Adrenal gland (tissue), 12 donors: ENCODE measurements around the gene RAP1GAP. TPM values are rescaled to one million over a fixed set of nuclear protein-coding genes. Genes with fewer than 3 reads are reported as not detected.

Source experiments
- DNase-seq, 7 donors: peaks; one replicate each; pipeline ENCODE4 v3.0.0-alpha.2; 2019 to 2020
- H3K27ac ChIP-seq, 5 donors: fragments of 200-600 bp; sonication (generic) in 4 of 5; 1 replicate in 3 of 5; 2 replicates in 2 of 5; pipeline versions ENCODE4 v1.5.1 to v1.8.0; 2016 to 2020; ENCODE audit warnings: mild to moderate bottlenecking in 1 of 5
- H3K27me3 ChIP-seq: fragments of 200-600 bp; 2 replicates; pipeline ENCODE4 v1.8.0; 2021
- H3K36me3 ChIP-seq, 2 donors: fragments of 200-600 bp; replicated peaks in 1 of 2; 1 replicate in 1 of 2; 2 replicates in 1 of 2; pipeline versions ENCODE4 v1.5.1 to v1.8.0; 2018 to 2022
- H3K4me1 ChIP-seq, 2 donors: fragments of 200-600 bp; replicated peaks in 1 of 2; 1 replicate in 1 of 2; 2 replicates in 1 of 2; pipeline versions ENCODE4 v1.5.1 to v1.8.0; 2018 to 2021
- H3K4me3 ChIP-seq, 4 donors: fragments of 200-600 bp; sonication (generic) in 3 of 4; one replicate each; pipeline ENCODE4 v1.5.1; 2016 to 2018
- H3K9me3 ChIP-seq, 3 donors: fragments of 200-600 bp; sonication (generic) in 1 of 3; replicated peaks in 1 of 3; 1 replicate in 2 of 3; 2 replicates in 1 of 3; pipeline versions ENCODE4 v1.5.1 to v1.8.0; 2016 to 2021
- POLR2A ChIP-seq, 2 donors: fragments of 450-650 bp; IDR thresholded peaks; one replicate each; pipeline ENCODE4 v1.6.1; 2017; ENCODE audit warnings: antibody characterized with exemption in 2 of 2, mild to moderate bottlenecking in 2 of 2, moderate library complexity in 1 of 2
- WGBS, 4 donors: extraction: QIAGEN DNeasy Blood & Tissue Kit in 2 of 4; methylation state at CpG; one replicate each; pipeline versions ENCODE4 v1.1.5 to v1.1.7; 2013 to 2017; 5-methylcytosine and 5-hydroxymethylcytosine counted together
- intact Hi-C, 2 donors: fragments of 100-400 bp; cut with DNase I; formaldehyde crosslinking; loops; one replicate each; pipeline versions ENCODE4 v1.14.1 to v1.15.0; 2022 to 2023
- polyA plus RNA-seq, 3 donors: library from polyadenylated mRNA; stranded (reverse); fragments of 200-250 nt in 2 of 3; fragments of 350-450 nt in 1 of 3; fragmentation: Illumina TruSeq in 1 of 3; extraction: RNeasy Lipid Tissue Mini Kit (QIAGEN cat#74804) in 1 of 3; gene quantifications; one replicate each; pipeline ENCODE4 v1.2.3, GENCODE V29; 2013 to 2014
- total RNA-seq, 9 donors: library from RNA; depleted of rRNA in 4 of 9; stranded (reverse); fragments of >200 nt in 4 of 9; fragments of 120-200 nt in 1 of 9; fragmentation: NEBNext Ultra II Directional in 1 of 9; extraction: Animal tissue kit (Norgen Biotek cat#: 25700) in 1 of 9; gene quantifications; one replicate each; pipeline versions ENCODE4 v1.1.0 to v1.2.4, GENCODE V29; 2013 to 2023
- TF ChIP-seq, protein P1 (sequence below), 6 experiments: fragments of 450-650 bp in 4 of 6; fragments of 200-600 bp in 2 of 6; sonication (generic) in 1 of 6; IDR thresholded peaks; 1 replicate in 5 of 6; 2 replicates in 1 of 6; pipeline versions ENCODE4 v1.5.1 to v1.8.0; 2016 to 2021; ENCODE audit warnings: antibody characterized with exemption in 6 of 6, mild to moderate bottlenecking in 2 of 6, moderate library complexity in 1 of 6
- donor health status: healthy with polysubstance abuse.
- donor health status: Bipolar disorder and iron deficiency.
- donor health status: DM: yes; HTN: yes; CAD: no.
- donor health status: DM: no; HTN: no; CAD: no.
- donor health status: DM: no; HTN: no; CAD: no.
- donor health status: DM: yes; HTN: yes; CAD: no.

The RAP1GAP gene
- total and polyA plus RNA-seq, 12 donors, result 52.4 to 409 (median 90.0) TPM

DNA sequence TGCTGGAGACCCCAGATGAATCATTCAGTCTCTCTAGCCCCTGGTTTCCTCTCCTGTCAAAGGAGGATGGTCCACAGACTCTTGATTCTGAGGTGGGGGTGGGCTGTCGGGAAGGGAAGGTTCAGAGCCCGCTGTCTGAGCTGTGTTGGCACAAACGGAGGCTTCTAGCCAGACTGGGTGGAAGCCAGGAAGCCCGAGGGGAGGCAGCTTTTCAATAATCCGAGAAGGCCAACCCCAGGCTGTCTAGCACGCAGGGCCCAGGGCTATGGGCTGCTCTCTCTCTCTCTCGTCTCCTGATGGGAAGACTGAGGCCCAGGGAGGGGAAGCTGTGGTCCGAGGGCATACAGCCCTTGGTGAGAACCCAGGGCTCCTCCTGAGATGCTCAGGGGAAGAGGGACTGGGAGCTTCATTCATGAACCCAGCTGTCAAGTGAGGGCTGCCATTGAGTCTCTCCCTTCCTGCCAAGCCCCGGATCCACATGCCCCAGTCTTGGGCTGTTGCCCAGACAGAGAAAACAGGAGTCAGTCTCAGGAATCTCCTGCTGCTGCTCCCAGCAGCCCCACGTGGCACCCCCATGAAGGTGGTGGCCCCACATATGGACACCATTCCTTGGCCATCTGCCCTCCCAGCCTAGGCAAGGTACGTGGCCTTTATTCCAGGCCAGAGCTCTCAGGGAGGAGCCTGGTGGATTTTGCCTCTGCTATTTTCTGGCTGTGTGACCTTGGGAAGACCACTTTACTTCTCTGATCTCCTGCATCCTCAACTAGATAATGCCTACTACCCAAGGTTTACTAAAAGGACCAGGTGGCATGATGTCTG is 44.4 kb downstream of the RAP1GAP start:
- H3K36me3 ChIP-seq, result no peaks in the 10 kb centered on the region
- no peak overlapping the region for H3K4me3 ChIP-seq
- peak overlapping the region in 1 of 5 donors; percentile 48 for H3K27ac ChIP-seq
- no peaks in the 10 kb centered on the region for H3K27me3 ChIP-seq
- DNase-seq, result peak in 3 of 7 donors; percentile 54 to 61 (median 54)
- no peaks in the 10 kb centered on the region for H3K9me3 ChIP-seq
- intact Hi-C loops, result no loop called here
- peaks cover 12 to 31% of the 10 kb centered on the region in 2 donors for H3K4me1 ChIP-seq
- WGBS, 4 donors, result 23 to 65% (median 51%) methylated on average over 3 to 11 of the region's 11 CpGs
- TF ChIP-seq, protein P1, sequence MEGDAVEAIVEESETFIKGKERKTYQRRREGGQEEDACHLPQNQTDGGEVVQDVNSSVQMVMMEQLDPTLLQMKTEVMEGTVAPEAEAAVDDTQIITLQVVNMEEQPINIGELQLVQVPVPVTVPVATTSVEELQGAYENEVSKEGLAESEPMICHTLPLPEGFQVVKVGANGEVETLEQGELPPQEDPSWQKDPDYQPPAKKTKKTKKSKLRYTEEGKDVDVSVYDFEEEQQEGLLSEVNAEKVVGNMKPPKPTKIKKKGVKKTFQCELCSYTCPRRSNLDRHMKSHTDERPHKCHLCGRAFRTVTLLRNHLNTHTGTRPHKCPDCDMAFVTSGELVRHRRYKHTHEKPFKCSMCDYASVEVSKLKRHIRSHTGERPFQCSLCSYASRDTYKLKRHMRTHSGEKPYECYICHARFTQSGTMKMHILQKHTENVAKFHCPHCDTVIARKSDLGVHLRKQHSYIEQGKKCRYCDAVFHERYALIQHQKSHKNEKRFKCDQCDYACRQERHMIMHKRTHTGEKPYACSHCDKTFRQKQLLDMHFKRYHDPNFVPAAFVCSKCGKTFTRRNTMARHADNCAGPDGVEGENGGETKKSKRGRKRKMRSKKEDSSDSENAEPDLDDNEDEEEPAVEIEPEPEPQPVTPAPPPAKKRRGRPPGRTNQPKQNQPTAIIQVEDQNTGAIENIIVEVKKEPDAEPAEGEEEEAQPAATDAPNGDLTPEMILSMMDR (IDR thresholded peaks at IDR 0.05), result no peak
- no peak for TF ChIP-seq POLR2A (IDR thresholded peaks at IDR 0.05)

DNA sequence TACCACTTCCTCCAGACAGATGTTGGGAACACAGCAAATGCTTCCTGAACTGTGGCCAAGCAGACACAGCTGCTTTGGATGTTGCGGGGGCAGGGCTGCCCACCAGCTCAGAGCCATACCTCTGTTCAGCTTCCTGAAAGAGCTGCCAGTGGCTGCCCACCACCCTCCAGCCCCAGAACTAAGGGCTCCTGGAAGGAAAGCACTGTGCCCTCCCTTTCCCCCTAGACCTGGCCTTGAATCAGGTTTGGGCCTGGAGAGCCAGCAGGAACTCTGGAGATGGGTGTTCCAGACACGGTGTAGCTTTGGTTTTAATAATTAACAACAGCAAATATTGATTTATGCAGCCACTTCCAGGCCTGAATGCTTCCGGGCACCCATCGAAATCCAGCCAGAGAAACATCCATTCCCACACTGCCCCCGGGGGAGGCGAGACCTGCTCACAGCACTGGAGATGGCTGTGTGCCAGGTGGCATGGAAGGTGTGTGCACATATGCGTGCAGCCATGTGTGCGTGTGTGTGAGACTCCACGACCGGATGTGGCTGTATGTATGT is 45.7 kb downstream of the RAP1GAP start:
- Histone ChIP-seq H3K36me3 (no peaks in the 10 kb centered on the region), H3K9me3 (no peaks in the 10 kb centered on the region), H3K4me1 (peaks cover 12 to 34% of the 10 kb centered on the region in 2 donors), H3K4me3 (no peak overlapping the region), H3K27ac (peak overlapping the region in 2 of 5 donors; percentile 21 to 51), H3K27me3 (no peaks in the 10 kb centered on the region)
- WGBS, 4 donors, result 52 to 65% (median 56%) methylated on average over 6 to 10 of the region's 10 CpGs
- intact Hi-C loops, result no loop called here
- peak in 2 of 7 donors; percentile 58 to 62 for DNase-seq
- TF ChIP-seq, protein P1 (IDR thresholded peaks at IDR 0.05), result no peak
- TF ChIP-seq POLR2A (IDR thresholded peaks at IDR 0.05), result no peak

DNA sequence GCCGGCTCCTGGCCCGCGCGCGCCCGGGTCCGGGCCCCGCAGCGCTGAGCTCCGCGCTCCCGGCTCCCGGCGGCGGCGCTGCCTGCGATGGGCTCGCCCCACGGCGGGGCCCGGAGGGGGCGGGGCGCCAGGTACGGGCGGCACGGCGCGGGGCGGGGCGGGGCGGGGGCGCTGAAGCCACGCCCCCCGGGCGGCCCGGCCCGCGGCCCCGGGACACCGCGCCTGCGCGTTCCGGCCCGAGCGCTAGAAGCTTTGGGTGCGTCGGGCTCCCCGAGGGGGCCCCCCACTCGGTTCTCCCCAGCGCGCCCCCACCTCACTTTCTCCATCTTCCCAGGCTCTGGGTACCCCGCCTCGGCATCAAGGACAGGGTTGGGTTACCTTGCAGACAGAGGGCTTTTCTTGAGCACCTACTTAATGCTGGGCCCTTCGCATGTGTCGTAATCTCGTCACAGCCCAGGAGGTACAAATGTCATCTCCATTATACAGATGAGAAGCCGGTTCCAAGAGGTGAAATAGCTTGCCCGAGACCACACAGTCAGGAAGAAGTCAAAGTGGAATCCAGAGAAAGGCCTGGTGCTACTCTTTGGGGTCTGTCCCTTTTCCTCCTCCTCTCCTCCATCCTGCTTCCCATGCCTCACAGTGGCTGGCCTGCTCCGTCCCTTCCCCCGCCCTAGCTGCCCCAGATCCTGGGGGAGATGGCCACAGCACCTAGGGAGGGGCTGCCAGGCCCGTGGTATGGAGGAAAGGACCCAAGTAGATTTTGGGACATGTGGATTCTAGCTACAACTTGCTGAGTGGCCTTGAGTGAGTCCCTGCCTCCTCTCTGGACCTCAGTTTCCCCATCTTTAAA is 46.5 kb downstream of the RAP1GAP start:
- intact Hi-C loops, result no loop called here
- WGBS, 4 donors, result 26 to 69% (median 35%) methylated on average over 8 to 62 of the region's 62 CpGs
- no peaks in the 10 kb centered on the region for H3K36me3 ChIP-seq
- H3K27ac ChIP-seq, result peak overlapping the region in 2 of 5 donors; percentile 21 to 51
- no peak for DNase-seq
- H3K9me3 ChIP-seq, result no peaks in the 10 kb centered on the region
- peaks cover 12 to 34% of the 10 kb centered on the region in 2 donors for H3K4me1 ChIP-seq
- no peak overlapping the region for H3K4me3 ChIP-seq
- no peaks in the 10 kb centered on the region for H3K27me3 ChIP-seq
- TF ChIP-seq, protein P1 (IDR thresholded peaks at IDR 0.05), result no peak
- TF ChIP-seq POLR2A (IDR thresholded peaks at IDR 0.05), result no peak
